Measurements from ENCODE around the gene AGPS. TPM values are rescaled to one million over a fixed set of nuclear protein-coding genes. Genes with fewer than 3 reads are reported as not detected.

The AGPS gene
- 54.5 TPM for total RNA-seq

DNA sequence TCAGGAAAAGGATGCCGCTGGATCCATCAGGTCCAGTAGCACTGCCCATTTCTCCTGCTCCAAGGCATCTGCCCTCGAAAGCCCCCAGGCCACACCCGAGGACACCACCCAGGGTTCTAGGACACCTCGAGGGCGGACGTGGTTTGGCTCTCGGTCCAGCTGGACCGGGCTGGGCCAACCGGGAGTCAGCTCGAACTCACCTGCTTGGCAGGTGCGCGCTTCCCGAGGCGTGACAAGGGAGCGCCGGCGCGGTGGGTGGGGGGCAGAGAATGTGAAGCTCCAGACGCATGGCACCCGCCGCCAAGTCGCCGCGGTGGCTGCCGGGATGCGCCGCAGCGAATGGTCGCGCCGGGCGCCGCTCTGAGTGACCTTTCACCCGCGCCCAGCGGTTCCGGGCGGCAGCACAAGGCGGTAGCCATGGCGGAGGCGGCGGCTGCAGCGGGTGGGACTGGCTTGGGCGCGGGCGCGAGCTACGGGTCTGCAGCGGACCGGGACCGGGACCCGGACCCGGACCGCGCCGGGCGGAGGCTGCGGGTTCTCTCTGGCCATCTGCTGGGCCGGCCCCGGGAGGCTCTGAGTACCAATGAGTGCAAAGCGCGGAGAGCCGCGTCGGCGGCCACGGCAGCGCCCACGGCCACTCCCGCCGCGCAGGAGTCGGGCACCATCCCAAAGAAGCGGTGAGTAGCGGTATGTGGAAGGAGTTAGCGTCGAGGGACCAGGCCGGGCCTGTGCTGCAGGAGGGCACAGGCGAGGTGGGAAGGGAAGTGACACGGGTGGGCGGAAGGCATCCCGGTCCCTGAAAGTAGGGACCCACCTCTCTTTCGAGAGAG, at the start of gene AGPS:
Gene AGPS (plus strand): TSS at position 401 of the 830 bp plus-strand sequence. CDS start 17 bp downstream, at position 418.

Other genes with a start within 250 kb of the AGPS start
- 183 TPM for gene HNRNPA3, start 180.0 kb upstream of the AGPS start, total RNA-seq
- gene NFE2L2, start 128.0 kb upstream of the AGPS start, total RNA-seq, result 92.3 TPM

All from camera-type eye (tissue), 1 donor.